Measurements from ENCODE around the gene PRRX1. TPM values are rescaled to one million over a fixed set of nuclear protein-coding genes. Genes with fewer than 3 reads are reported as not detected.

Gene PRRX1
- 0.26 TPM in 1 of 2 replicates, not detected in the other for total RNA-seq

DNA sequence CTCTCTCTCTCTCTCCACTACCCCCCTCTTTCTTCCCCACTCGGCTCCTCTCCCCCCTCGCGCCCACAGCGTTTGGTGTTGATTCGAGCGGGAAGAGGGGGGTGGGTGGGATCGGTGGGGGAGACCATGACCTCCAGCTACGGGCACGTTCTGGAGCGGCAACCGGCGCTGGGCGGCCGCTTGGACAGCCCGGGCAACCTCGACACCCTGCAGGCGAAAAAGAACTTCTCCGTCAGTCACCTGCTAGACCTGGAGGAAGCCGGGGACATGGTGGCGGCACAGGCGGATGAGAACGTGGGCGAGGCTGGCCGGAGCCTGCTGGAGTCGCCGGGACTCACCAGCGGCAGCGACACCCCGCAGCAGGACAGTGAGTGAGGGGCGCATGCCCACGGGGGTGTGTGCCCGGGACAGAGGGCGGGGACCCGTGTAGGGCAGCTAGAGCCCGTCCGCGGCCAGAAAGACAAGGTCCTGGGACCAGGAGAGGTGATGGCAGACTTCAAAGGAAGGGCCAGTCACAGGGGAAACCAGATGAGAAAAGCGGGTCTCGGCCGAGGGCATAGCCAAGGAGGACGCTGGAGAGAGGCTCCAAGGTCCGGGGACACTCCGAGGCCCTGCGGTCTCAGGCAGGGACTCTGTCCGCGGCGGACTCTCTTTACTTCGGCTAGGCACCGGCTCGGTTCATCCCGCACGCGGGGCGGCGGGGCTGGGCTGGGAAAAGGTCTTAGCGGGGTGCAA is at the start of gene PRRX1:
Gene PRRX1 (plus strand): TSS at position 39 of the 735 bp plus-strand sequence. CDS start 88 bp downstream, at position 127.
- no peaks in the 10 kb centered on the region for H3K36me3 ChIP-seq (ENCODE audit: control insufficient read depth, insufficient read depth, low read length)
- DNase-seq (ENCODE audit: low read depth) (no peak), FAIRE-seq (no peak)
- H3K27me3 ChIP-seq (ENCODE audit: control insufficient read depth, insufficient read depth, low read length) = peaks cover 54% of the 10 kb centered on the region
- H3K4me3 ChIP-seq (ENCODE audit: low read depth, low read length) = peak within 1 kb of the TSS; percentile 25
- no peak for TF ChIP-seq CTCF (IDR thresholded peaks at IDR 0.05; ENCODE audit: insufficient read depth, low read length, severe bottlenecking)

GRCh38 chr1:170617591-170618330 is 46.2 kb upstream of the PRRX1 start:
- Histone ChIP-seq H3K4me3 (ENCODE audit: low read depth, low read length) (no peak overlapping the region), H3K27me3 (ENCODE audit: control insufficient read depth, insufficient read depth, low read length) (no peaks in the 10 kb centered on the region), H3K36me3 (ENCODE audit: control insufficient read depth, insufficient read depth, low read length) (no peaks in the 10 kb centered on the region)
- FAIRE-seq = no peak
- no peak for TF ChIP-seq CTCF (IDR thresholded peaks at IDR 0.05; ENCODE audit: insufficient read depth, low read length, severe bottlenecking)
- no peak for DNase-seq (ENCODE audit: low read depth)

- Histone ChIP-seq H3K36me3 (ENCODE audit: control insufficient read depth, insufficient read depth, low read length) (no peaks in the 10 kb centered on the region), H3K4me3 (ENCODE audit: low read depth, low read length) (no peak overlapping the region), H3K27me3 (ENCODE audit: control insufficient read depth, insufficient read depth, low read length) (no peaks in the 10 kb centered on the region)
- no peak for DNase-seq (ENCODE audit: low read depth)
- no peak for FAIRE-seq
- no peak for TF ChIP-seq CTCF (IDR thresholded peaks at IDR 0.05; ENCODE audit: insufficient read depth, low read length, severe bottlenecking)
Observed at GRCh38 chr1:170618421-170618820, 45.5 kb upstream of the PRRX1 start.

GRCh38 chr1:170619241-170620028 is 44.5 kb upstream of the PRRX1 start:
- no peak for TF ChIP-seq CTCF (IDR thresholded peaks at IDR 0.05; ENCODE audit: insufficient read depth, low read length, severe bottlenecking)
- Histone ChIP-seq H3K27me3 (ENCODE audit: control insufficient read depth, insufficient read depth, low read length) (no peaks in the 10 kb centered on the region), H3K36me3 (ENCODE audit: control insufficient read depth, insufficient read depth, low read length) (no peaks in the 10 kb centered on the region), H3K4me3 (ENCODE audit: low read depth, low read length) (no peak overlapping the region)
- FAIRE-seq (peak; percentile 93), DNase-seq (ENCODE audit: low read depth) (peak; percentile 74)

DNA sequence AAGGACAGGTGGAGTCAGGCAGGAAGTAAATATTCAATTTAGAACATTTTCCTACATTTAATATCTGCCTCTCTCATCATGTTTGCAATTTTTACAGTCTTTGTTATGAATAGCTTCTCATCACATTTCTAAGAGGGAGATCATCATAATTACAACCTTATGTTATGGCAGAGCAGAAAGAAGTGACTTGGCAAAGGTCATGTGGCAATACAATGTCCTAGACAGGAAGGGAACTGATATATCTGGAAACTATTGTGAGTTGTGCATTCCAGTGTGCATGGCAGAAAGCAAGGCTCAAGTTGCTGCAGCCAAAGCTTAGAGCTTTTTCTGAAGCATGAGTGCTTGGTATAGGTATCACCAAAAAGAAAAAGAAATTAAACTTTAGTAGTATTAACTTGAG is 43.8 kb upstream of the PRRX1 start:
- H3K36me3 ChIP-seq (ENCODE audit: control insufficient read depth, insufficient read depth, low read length) = no peaks in the 10 kb centered on the region
- no peak for TF ChIP-seq CTCF (IDR thresholded peaks at IDR 0.05; ENCODE audit: insufficient read depth, low read length, severe bottlenecking)
- H3K4me3 ChIP-seq (ENCODE audit: low read depth, low read length) = no peak overlapping the region
- H3K27me3 ChIP-seq (ENCODE audit: control insufficient read depth, insufficient read depth, low read length) = no peaks in the 10 kb centered on the region
- DNase-seq (ENCODE audit: low read depth) = no peak
- FAIRE-seq = no peak

Data from bronchial epithelial cell (primary cell).